ENCODE measurements around the gene ADGRB2. TPM values are rescaled to one million over a fixed set of nuclear protein-coding genes. Genes with fewer than 3 reads are reported as not detected.

The ADGRB2 gene
- total RNA-seq, 1 experiment from 2014 or later = 1.5 TPM

- Mint-ChIP-seq H3K4me1 (ENCODE audit: insufficient read depth, unreplicated experiment) (peaks cover 8% of the 10 kb centered on the region), H3K36me3 (ENCODE audit: insufficient read depth, unreplicated experiment) (peaks cover 6% of the 10 kb centered on the region), H3K27me3 (ENCODE audit: insufficient read depth, unreplicated experiment) (no peaks in the 10 kb centered on the region), H3K27ac (ENCODE audit: low read depth, unreplicated experiment) (no peak overlapping the region), H3K9me3 (ENCODE audit: unreplicated experiment) (no peaks in the 10 kb centered on the region), H3K4me3 (ENCODE audit: unreplicated experiment) (no peak overlapping the region)
- no peak for TF ChIP-seq CTCF (IDR thresholded peaks at IDR 0.05; ENCODE audit: unreplicated experiment)
- no TSS peak for BruUV-seq (replicated peaks)
- POLR2A ChIA-PET = interaction anchor here (0.7 kb wide), 1 partner anchor 148 kb away, joined by 3 read pairs; no protein-coding TSS in a partner anchor
- DNase-seq (ENCODE audit: unreplicated experiment) = no peak
- CTCF ChIA-PET = interaction anchor here (0.6 to 1.8 kb wide), 2 partner anchors 39 to 189 kb away, joined by 3 to 6 read pairs; no protein-coding TSS in a partner anchor
- intact Hi-C loops (cut with micrococcal nuclease) = no loop called here
These were observed 21.1 kb upstream of the ADGRB2 start for GRCh38 chr1:31785020-31785946.

- no peak for TF ChIP-seq CTCF (IDR thresholded peaks at IDR 0.05; ENCODE audit: unreplicated experiment)
- no peaks in the 10 kb centered on the region for H3K9me3 Mint-ChIP-seq (ENCODE audit: unreplicated experiment)
- H3K4me1 Mint-ChIP-seq (ENCODE audit: insufficient read depth, unreplicated experiment) = peaks cover 8% of the 10 kb centered on the region
- H3K4me3 Mint-ChIP-seq (ENCODE audit: unreplicated experiment) = no peak overlapping the region
- CTCF ChIA-PET = interaction anchor here (0.5 to 1.8 kb wide), 3 partner anchors 38 to 188 kb away, joined by 3 to 6 read pairs (median 3); no protein-coding TSS in a partner anchor
- intact Hi-C loops (cut with micrococcal nuclease) = no loop called here
- BruUV-seq (replicated peaks) = no TSS peak
- POLR2A ChIA-PET = no interaction called here
- peaks cover 6% of the 10 kb centered on the region for H3K36me3 Mint-ChIP-seq (ENCODE audit: insufficient read depth, unreplicated experiment)
- DNase-seq (ENCODE audit: unreplicated experiment) = no peak
- H3K27ac Mint-ChIP-seq (ENCODE audit: low read depth, unreplicated experiment) = no peak overlapping the region
- no peaks in the 10 kb centered on the region for H3K27me3 Mint-ChIP-seq (ENCODE audit: insufficient read depth, unreplicated experiment)
These were observed 20.3 kb upstream of the ADGRB2 start for GRCh38 chr1:31784356-31785019.

GRCh38 chr1:31783846-31784245 lies 19.7 kb upstream of the ADGRB2 start:
- BruUV-seq (replicated peaks) = no TSS peak
- Mint-ChIP-seq H3K4me3 (ENCODE audit: unreplicated experiment) (no peak overlapping the region), H3K9me3 (ENCODE audit: unreplicated experiment) (no peaks in the 10 kb centered on the region), H3K36me3 (ENCODE audit: insufficient read depth, unreplicated experiment) (peaks cover 6% of the 10 kb centered on the region), H3K27ac (ENCODE audit: low read depth, unreplicated experiment) (no peak overlapping the region), H3K27me3 (ENCODE audit: insufficient read depth, unreplicated experiment) (no peaks in the 10 kb centered on the region), H3K4me1 (ENCODE audit: insufficient read depth, unreplicated experiment) (peaks cover 8% of the 10 kb centered on the region)
- ChIA-PET POLR2A (interaction anchor here (1.0 kb wide), 1 partner anchor 151 kb away, joined by 3 read pairs; no protein-coding TSS in a partner anchor), CTCF (interaction anchor here (1.8 kb wide), 1 partner anchor 38 kb away, joined by 6 read pairs; no protein-coding TSS in a partner anchor)
- intact Hi-C loops (cut with micrococcal nuclease) = no loop called here
- TF ChIP-seq CTCF (IDR thresholded peaks at IDR 0.05; ENCODE audit: unreplicated experiment) = no peak
- no peak for DNase-seq (ENCODE audit: unreplicated experiment)
